H9 (cell line): ENCODE measurements around the gene TEF. TPM values are rescaled to one million over a fixed set of nuclear protein-coding genes. Genes with fewer than 3 reads are reported as not detected.

Experiments
- DNase-seq: peaks from one replicate; pipeline ENCODE4 v3.0.0-alpha.2; 2017
- H2AFZ ChIP-seq: one replicate; pipeline ENCODE4 v1.6.1; 2013; ENCODE audit warnings: mild to moderate bottlenecking, low read length, control low read depth, moderate library complexity
- H2AK5ac ChIP-seq: 2 replicates; pipeline ENCODE4 v1.6.1; 2013; ENCODE audit warnings: low read length, control low read depth, mixed read lengths; ENCODE audit not compliant: insufficient read length
- H2BK120ac ChIP-seq: one replicate; pipeline ENCODE4 v1.6.1; 2013; ENCODE audit warnings: low read depth, mild to moderate bottlenecking, low read length, control low read depth, inconsistent platforms; ENCODE audit not compliant: poor library complexity, severe bottlenecking
- H2BK12ac ChIP-seq: 2 replicates; pipeline ENCODE4 v1.6.1; 2013; ENCODE audit warnings: low read length, control low read depth, mixed read lengths, low read depth; ENCODE audit not compliant: insufficient read length
- H2BK15ac ChIP-seq: 2 replicates; pipeline ENCODE4 v1.6.1; 2013; ENCODE audit warnings: low read depth, low read length, control low read depth
- H2BK20ac ChIP-seq: one replicate; pipeline ENCODE4 v1.6.1; 2013; ENCODE audit warnings: low read depth, mild to moderate bottlenecking, low read length, control low read depth, inconsistent platforms; ENCODE audit not compliant: poor library complexity, severe bottlenecking
- H2BK5ac ChIP-seq: 2 replicates; pipeline ENCODE4 v1.6.1; 2013; ENCODE audit warnings: low read length, control low read depth, mixed read lengths; ENCODE audit not compliant: insufficient read length
- H3K14ac ChIP-seq: 2 replicates; pipeline ENCODE4 v1.6.1; 2013; ENCODE audit warnings: low read length, control low read depth; ENCODE audit not compliant: insufficient read depth
- H3K18ac ChIP-seq: 2 replicates; pipeline ENCODE4 v1.6.1; 2013; ENCODE audit warnings: low read depth, mild to moderate bottlenecking, mixed read lengths, low read length, control low read depth; ENCODE audit not compliant: insufficient read length
- H3K23ac ChIP-seq: 2 replicates; pipeline ENCODE4 v1.6.1; 2013; ENCODE audit warnings: low read length, control low read depth, mixed read lengths, low read depth; ENCODE audit not compliant: insufficient read length
- H3K23me2 ChIP-seq: 2 replicates; pipeline ENCODE4 v1.6.1; 2013; ENCODE audit warnings: low read depth, mild to moderate bottlenecking, mixed read lengths, low read length, control low read depth; ENCODE audit not compliant: insufficient read length, poor library complexity, severe bottlenecking
- H3K27ac ChIP-seq: 2 replicates; pipeline ENCODE4 v1.5.1; 2013; ENCODE audit warnings: low read length, control low read depth, mixed read lengths, low read depth; ENCODE audit not compliant: insufficient read length
- H3K27me3 ChIP-seq: 2 replicates; pipeline ENCODE4 v1.6.1; 2013; ENCODE audit warnings: low read length, control low read depth, inconsistent platforms; ENCODE audit not compliant: insufficient read depth
- H3K4ac ChIP-seq: 2 replicates; pipeline ENCODE4 v1.6.1; 2013; ENCODE audit warnings: low read depth, mild to moderate bottlenecking, control low read depth, inconsistent platforms, low read length, moderate library complexity
- H3K4me1 ChIP-seq: 2 replicates; pipeline ENCODE4 v1.6.1; 2013; ENCODE audit warnings: low read length, control low read depth, inconsistent platforms; ENCODE audit not compliant: insufficient read depth
- H3K4me2 ChIP-seq: 2 replicates; pipeline ENCODE4 v1.6.1; 2013; ENCODE audit warnings: low read length, control low read depth, mixed read lengths; ENCODE audit not compliant: insufficient read length, insufficient read depth
- H3K56ac ChIP-seq: 2 replicates; pipeline ENCODE4 v1.6.1; 2013; ENCODE audit warnings: low read depth, mild to moderate bottlenecking, mixed read lengths, low read length, control low read depth; ENCODE audit not compliant: insufficient read length
- H3K79me1 ChIP-seq: 2 replicates; pipeline ENCODE4 v1.6.1; 2013; ENCODE audit warnings: low read depth, mild to moderate bottlenecking, moderate library complexity, low read length, control low read depth, inconsistent platforms; ENCODE audit not compliant: insufficient read depth, poor library complexity, severe bottlenecking
- H3K79me2 ChIP-seq: 2 replicates; pipeline ENCODE4 v1.6.1; 2013; ENCODE audit warnings: low read length, control low read depth, inconsistent platforms; ENCODE audit not compliant: insufficient read depth
- H3K9ac ChIP-seq: 2 replicates; pipeline ENCODE4 v1.6.1; 2013; ENCODE audit warnings: low read length, control low read depth, mixed read lengths; ENCODE audit not compliant: insufficient read length; ENCODE audit errors: extremely low read depth
- H3K9me3 ChIP-seq: one replicate; pipeline ENCODE4 v1.6.1; 2013; ENCODE audit warnings: low read depth, low read length, inconsistent platforms; ENCODE audit not compliant: control insufficient read depth
- H3T11ph ChIP-seq: one replicate; pipeline ENCODE4 v1.6.1; 2013; ENCODE audit warnings: mild to moderate bottlenecking, low read length, control low read depth, inconsistent platforms
- H4K20me1 ChIP-seq: one replicate; pipeline ENCODE4 v1.6.1; 2013; ENCODE audit not compliant: control insufficient read depth, insufficient read length, insufficient read depth
- H4K5ac ChIP-seq: 2 replicates; pipeline ENCODE4 v1.6.1; 2013; ENCODE audit warnings: low read depth, mild to moderate bottlenecking, mixed read lengths, low read length, control low read depth; ENCODE audit not compliant: insufficient read length
- H4K8ac ChIP-seq: replicated peaks from 2 replicates; pipeline ENCODE4 v1.6.1; 2013; ENCODE audit warnings: low read length, control low read depth, mixed read lengths, low read depth; ENCODE audit not compliant: insufficient read length
- H4K91ac ChIP-seq: 2 replicates; pipeline ENCODE4 v1.6.1; 2013; ENCODE audit warnings: low read depth, mild to moderate bottlenecking, moderate library complexity, mixed read lengths, low read length, control low read depth; ENCODE audit not compliant: insufficient read length
- H3K27ac Mint-ChIP-seq, 3 experiments: 2 replicates in 2 of 3; 3 replicates in 1 of 3; pipeline ENCODE4 v1.8.0; 2020 to 2021; ENCODE audit warnings: mixed read lengths in 3 of 3, mild to moderate bottlenecking in 1 of 3, moderate library complexity in 1 of 3
- H3K27me3 Mint-ChIP-seq: 2 replicates; pipeline ENCODE4 v1.8.0; 2021; ENCODE audit warnings: low read depth, mild to moderate bottlenecking, moderate library complexity, mixed read lengths
- H3K36me3 Mint-ChIP-seq, 3 experiments: 2 replicates in 2 of 3; 3 replicates in 1 of 3; pipeline ENCODE4 v1.8.0; 2020 to 2021; ENCODE audit warnings: low read depth in 3 of 3, mixed read lengths in 3 of 3; ENCODE audit not compliant: insufficient read depth in 1 of 3
- H3K4me1 Mint-ChIP-seq, 2 experiments: 2 replicates each; pipeline ENCODE4 v1.8.0; 2020; ENCODE audit warnings: mixed read lengths in 2 of 2
- H3K4me3 Mint-ChIP-seq, 2 experiments: 2 replicates in 1 of 2; 3 replicates in 1 of 2; pipeline ENCODE4 v1.8.0; 2020 to 2021; ENCODE audit warnings: mild to moderate bottlenecking in 2 of 2, mixed read lengths in 2 of 2, moderate library complexity in 1 of 2
- H3K9me3 Mint-ChIP-seq, 2 experiments: 2 replicates in 1 of 2; 3 replicates in 1 of 2; pipeline ENCODE4 v1.8.0; 2020; ENCODE audit warnings: mild to moderate bottlenecking in 2 of 2, mixed read lengths in 2 of 2, moderate library complexity in 1 of 2
- CTCF ChIP-seq: fragments of 200-600 bp; sonication (generic); conservative IDR thresholded peaks from 3 replicates; pipeline ENCODE4 v1.8.0; 2021; ENCODE audit warnings: antibody characterized with exemption, mild to moderate bottlenecking
- WGBS: extraction: QIAGEN DNeasy Blood & Tissue Kit; methylation state at CpG from one replicate; pipeline ENCODE4 v1.1.7; 2013; ENCODE audit warnings: missing lambda C conversion rate, low lambda C conversion rate, mixed read lengths; ENCODE audit not compliant: insufficient read length; ENCODE audit errors: extremely low coverage; 5-methylcytosine and 5-hydroxymethylcytosine counted together
- total RNA-seq: library from RNA; stranded (reverse); gene quantifications from 2 replicates; pipeline ENCODE4 v1.2.1, GENCODE V29; 2021

The TEF gene
- total RNA-seq, 1 experiment from 2014 or later = 17.9 TPM

- peaks cover 15 to 24% of the 10 kb centered on the region in 2 experiments for H3K4me1 Mint-ChIP-seq
- H2AK5ac ChIP-seq = no peak overlapping the region
- H3K23ac ChIP-seq = no peak overlapping the region
- H3K79me2 ChIP-seq = no peaks in the 10 kb centered on the region
- no peaks in the 10 kb centered on the region; the same call in 1 of the 2 replicates for H3K4me1 ChIP-seq
- no peak overlapping the region for H2BK12ac ChIP-seq
- H3K4me2 ChIP-seq = no peak overlapping the region
- H3K36me3 Mint-ChIP-seq = no peaks in the 10 kb centered on the region
- no peak for DNase-seq
- H3K4me3 Mint-ChIP-seq = no peak overlapping the region
- WGBS = no CpG with 5 or more reads among the region's 9 CpGs
- H3K9ac ChIP-seq = no peak overlapping the region
- H3K18ac ChIP-seq = no peak overlapping the region
- no peak overlapping the region for H4K5ac ChIP-seq
- H3K27ac ChIP-seq = no peak overlapping the region
- no peak overlapping the region; a peak in 1 of 7 replicates for H3K27ac Mint-ChIP-seq
- peaks cover 9% of the 10 kb centered on the region; the same call in 1 of the 2 replicates for H3K27me3 Mint-ChIP-seq
- H2BK5ac ChIP-seq = no peak overlapping the region
- no peak overlapping the region for H2BK20ac ChIP-seq
- no peak for TF ChIP-seq CTCF
- no peak overlapping the region for H3K14ac ChIP-seq
- H3K9me3 Mint-ChIP-seq = no peaks in the 10 kb centered on the region
- H3K56ac ChIP-seq = no peak overlapping the region
- no peak overlapping the region for H4K91ac ChIP-seq
- no peak overlapping the region for H2BK120ac ChIP-seq
- H2AFZ ChIP-seq = no peak overlapping the region
- H3K23me2 ChIP-seq = no peaks in the 10 kb centered on the region
- no peak overlapping the region for H2BK15ac ChIP-seq
- no peak overlapping the region for H3K4ac ChIP-seq
- no peaks in the 10 kb centered on the region for H4K20me1 ChIP-seq
- H3T11ph ChIP-seq = no peak overlapping the region
- H3K9me3 ChIP-seq = no peaks in the 10 kb centered on the region
- H3K79me1 ChIP-seq = no peaks in the 10 kb centered on the region
- H4K8ac ChIP-seq = no peak overlapping the region
- no peaks in the 10 kb centered on the region for H3K27me3 ChIP-seq
Observed at GRCh38 chr22:41369837-41370236, 11.9 kb upstream of the TEF start.
